DND-41 (cell line): ENCODE results near the gene HAUS6.

Source experiments
- ATAC-seq: fragments of 200-7000 bp; cut with Tn5 transposase; 3 replicates; pipeline ENCODE4 v1.9.1; 2021; ENCODE audit warnings: low read depth; ENCODE audit not compliant: insufficient read depth
- DNase-seq: peaks from one replicate; pipeline ENCODE4 v3.0.0-alpha.2; 2020
- H2AFZ ChIP-seq: 2 replicates; pipeline ENCODE4 v1.6.0; 2012; ENCODE audit warnings: low read depth, low read length
- H3K27ac ChIP-seq: 2 replicates; pipeline ENCODE4 v1.5.1; 2012; ENCODE audit warnings: low read length, inconsistent platforms
- H3K27me3 ChIP-seq: fragments of 200-600 bp; sonication (generic); 2 replicates; pipeline ENCODE4 v1.6.0; 2012; ENCODE audit warnings: low read length, mild to moderate bottlenecking, inconsistent platforms; ENCODE audit not compliant: insufficient read depth, poor library complexity
- H3K36me3 ChIP-seq: 2 replicates; pipeline ENCODE4 v1.5.1; 2012; ENCODE audit warnings: low read length, inconsistent platforms; ENCODE audit not compliant: insufficient read depth
- H3K4me1 ChIP-seq: 2 replicates; pipeline ENCODE4 v1.5.1; 2012; ENCODE audit warnings: mild to moderate bottlenecking, low read length; ENCODE audit not compliant: insufficient read depth
- H3K4me2 ChIP-seq: 2 replicates; pipeline ENCODE4 v1.6.0; 2012; ENCODE audit warnings: mild to moderate bottlenecking, moderate library complexity, low read length, inconsistent platforms; ENCODE audit not compliant: insufficient read depth
- H3K4me3 ChIP-seq, 2 experiments: fragments of 200-600 bp in 1 of 2; shearing (Covaris generic) in 1 of 2; 2 replicates each; pipeline ENCODE4 v1.5.1; 2012 to 2016; ENCODE audit warnings: inconsistent platforms in 2 of 2, low read length in 2 of 2, mild to moderate bottlenecking in 2 of 2, low read depth in 1 of 2, moderate library complexity in 1 of 2
- H3K79me2 ChIP-seq: 2 replicates; pipeline ENCODE4 v1.6.0; 2012; ENCODE audit warnings: low read length, inconsistent platforms; ENCODE audit not compliant: insufficient read depth
- H3K9ac ChIP-seq: 2 replicates; pipeline ENCODE4 v1.6.0; 2012; ENCODE audit warnings: low read depth, mild to moderate bottlenecking, inconsistent platforms, low read length, moderate library complexity
- H3K9me3 ChIP-seq: 2 replicates; pipeline ENCODE4 v1.5.1; 2012; ENCODE audit warnings: low read length, moderate library complexity, mild to moderate bottlenecking, inconsistent platforms; ENCODE audit not compliant: insufficient read depth, severe bottlenecking
- H4K20me1 ChIP-seq: 2 replicates; pipeline ENCODE4 v1.6.0; 2012; ENCODE audit warnings: low read length; ENCODE audit not compliant: insufficient read depth
- EZH2 ChIP-seq: IDR thresholded peaks from 3 replicates; pipeline ENCODE4 v1.6.1; 2012; ENCODE audit warnings: borderline replicate concordance, low read depth, mild to moderate bottlenecking, moderate library complexity, low read length, inconsistent platforms; ENCODE audit not compliant: severe bottlenecking
- TF ChIP-seq, protein P1 (sequence below): IDR thresholded peaks from 2 replicates; pipeline ENCODE4 v1.5.1; 2012; ENCODE audit warnings: borderline replicate concordance, low read length, moderate library complexity, mild to moderate bottlenecking; ENCODE audit not compliant: poor library complexity, severe bottlenecking; ENCODE audit errors: extremely low read depth

Gene HAUS6

DNA sequence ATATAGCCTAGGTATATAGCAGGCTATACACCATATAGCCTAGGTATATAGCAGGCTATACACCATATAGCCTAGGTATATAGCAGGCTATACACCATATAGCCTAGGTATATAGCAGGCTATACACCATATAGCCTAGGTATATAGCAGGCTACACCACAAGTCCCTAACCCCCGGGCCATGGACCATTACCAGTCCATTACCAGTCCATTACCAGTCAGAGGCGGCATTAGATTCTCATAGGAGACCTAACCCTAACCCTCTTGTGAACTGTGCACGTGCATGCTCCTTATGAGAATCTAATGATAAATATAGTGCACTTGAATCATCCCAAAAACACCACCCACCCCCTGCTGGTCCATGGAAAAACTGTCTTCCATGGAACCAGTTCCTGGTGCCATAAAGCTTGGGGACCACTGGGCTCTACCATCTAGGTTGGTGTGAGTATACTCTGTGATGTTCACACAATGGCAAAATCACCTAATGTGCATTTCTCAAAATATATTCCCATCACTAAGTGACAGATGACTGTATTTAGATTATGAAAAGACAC, 19.9 kb upstream of the HAUS6 start:
- no peak for ATAC-seq
- peaks cover 68% of the 10 kb centered on the region for H3K36me3 ChIP-seq
- no peaks in the 10 kb centered on the region for H3K27me3 ChIP-seq
- no peak overlapping the region for H3K9ac ChIP-seq
- H3K79me2 ChIP-seq = peaks cover 17% of the 10 kb centered on the region
- no peaks in the 10 kb centered on the region for H4K20me1 ChIP-seq
- H3K9me3 ChIP-seq = no peaks in the 10 kb centered on the region
- H3K27ac ChIP-seq = no peak overlapping the region
- H3K4me2 ChIP-seq = no peak overlapping the region
- H2AFZ ChIP-seq = no peak overlapping the region
- no peak overlapping the region for H3K4me3 ChIP-seq
- TF ChIP-seq, protein P1, sequence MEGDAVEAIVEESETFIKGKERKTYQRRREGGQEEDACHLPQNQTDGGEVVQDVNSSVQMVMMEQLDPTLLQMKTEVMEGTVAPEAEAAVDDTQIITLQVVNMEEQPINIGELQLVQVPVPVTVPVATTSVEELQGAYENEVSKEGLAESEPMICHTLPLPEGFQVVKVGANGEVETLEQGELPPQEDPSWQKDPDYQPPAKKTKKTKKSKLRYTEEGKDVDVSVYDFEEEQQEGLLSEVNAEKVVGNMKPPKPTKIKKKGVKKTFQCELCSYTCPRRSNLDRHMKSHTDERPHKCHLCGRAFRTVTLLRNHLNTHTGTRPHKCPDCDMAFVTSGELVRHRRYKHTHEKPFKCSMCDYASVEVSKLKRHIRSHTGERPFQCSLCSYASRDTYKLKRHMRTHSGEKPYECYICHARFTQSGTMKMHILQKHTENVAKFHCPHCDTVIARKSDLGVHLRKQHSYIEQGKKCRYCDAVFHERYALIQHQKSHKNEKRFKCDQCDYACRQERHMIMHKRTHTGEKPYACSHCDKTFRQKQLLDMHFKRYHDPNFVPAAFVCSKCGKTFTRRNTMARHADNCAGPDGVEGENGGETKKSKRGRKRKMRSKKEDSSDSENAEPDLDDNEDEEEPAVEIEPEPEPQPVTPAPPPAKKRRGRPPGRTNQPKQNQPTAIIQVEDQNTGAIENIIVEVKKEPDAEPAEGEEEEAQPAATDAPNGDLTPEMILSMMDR = no peak
- TF ChIP-seq EZH2 = no peak
- peaks cover 33% of the 10 kb centered on the region for H3K4me1 ChIP-seq
- DNase-seq = no peak

DNA sequence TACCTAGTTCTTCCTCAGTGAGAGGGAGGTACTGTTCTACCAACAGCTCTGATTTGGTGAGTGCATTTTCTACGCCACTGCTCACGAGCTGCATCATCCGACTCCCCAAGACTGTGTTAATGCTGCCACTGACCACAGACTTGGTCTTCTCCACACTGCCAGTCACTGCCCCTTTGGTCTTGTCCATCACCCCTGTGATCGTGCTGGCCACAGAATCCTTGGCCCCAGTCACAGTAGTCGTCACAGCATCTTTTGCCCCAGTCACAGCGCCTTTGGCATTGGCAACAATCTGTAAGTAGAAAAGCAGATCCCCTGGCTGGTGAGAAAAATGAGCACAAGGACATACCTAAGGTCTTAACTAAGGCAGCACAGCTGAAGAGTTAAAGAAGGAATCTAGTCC, 18.2 kb upstream of the HAUS6 start:
- peaks cover 6% of the 10 kb centered on the region for H3K79me2 ChIP-seq
- peaks cover 19% of the 10 kb centered on the region for H3K4me1 ChIP-seq
- no peaks in the 10 kb centered on the region for H4K20me1 ChIP-seq
- no peak overlapping the region for H3K27ac ChIP-seq
- H2AFZ ChIP-seq = no peak overlapping the region
- no peaks in the 10 kb centered on the region for H3K9me3 ChIP-seq
- H3K9ac ChIP-seq = no peak overlapping the region
- TF ChIP-seq, protein P1 = no peak
- TF ChIP-seq EZH2 = no peak
- no peak overlapping the region for H3K4me2 ChIP-seq
- H3K27me3 ChIP-seq = no peaks in the 10 kb centered on the region
- no peak overlapping the region for H3K4me3 ChIP-seq
- DNase-seq (no peak), ATAC-seq (no peak)
- peaks cover 82% of the 10 kb centered on the region for H3K36me3 ChIP-seq

DNA sequence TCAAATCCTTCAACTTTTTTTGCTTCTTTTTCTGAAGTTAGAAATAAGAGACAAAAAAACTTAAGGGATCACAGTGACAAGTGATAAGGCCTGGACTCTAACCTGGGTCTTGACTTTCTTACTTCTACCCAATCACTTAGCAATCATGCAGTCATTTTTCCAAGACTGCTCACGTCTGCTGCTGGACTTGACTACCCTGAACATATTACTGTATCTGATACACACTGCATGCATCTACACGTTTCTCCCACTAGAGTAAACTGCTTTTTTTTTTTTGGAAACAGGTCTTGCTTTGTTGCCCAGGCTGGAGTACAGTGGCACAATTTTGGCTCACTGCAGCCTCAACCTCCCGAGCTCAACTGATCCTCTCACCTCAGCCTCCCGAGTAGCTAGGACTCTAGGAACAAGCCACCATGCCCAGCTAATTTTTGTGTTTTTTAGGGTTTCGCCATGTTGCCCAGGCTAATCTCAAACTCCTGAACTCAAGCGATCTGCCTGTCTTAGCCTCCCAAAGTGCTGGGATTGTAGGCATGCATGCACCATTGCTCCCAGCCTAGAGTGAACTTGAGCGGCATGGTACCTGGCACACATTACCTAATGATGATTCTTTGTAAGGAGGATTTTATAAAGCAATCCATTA, 17.2 kb upstream of the HAUS6 start:
- no peak overlapping the region for H3K9ac ChIP-seq
- peaks cover 10% of the 10 kb centered on the region for H3K4me1 ChIP-seq

More for the DNA sequence above, 17.2 kb upstream of the HAUS6 start:
- ATAC-seq (no peak), DNase-seq (no peak)
- no peak overlapping the region for H2AFZ ChIP-seq
- peaks cover 80% of the 10 kb centered on the region for H3K36me3 ChIP-seq
- TF ChIP-seq EZH2 = no peak
- TF ChIP-seq, protein P1 = no peak
- no peaks in the 10 kb centered on the region for H3K27me3 ChIP-seq
- no peaks in the 10 kb centered on the region for H3K79me2 ChIP-seq
- no peak overlapping the region for H3K4me3 ChIP-seq
- no peak overlapping the region for H3K4me2 ChIP-seq
- no peaks in the 10 kb centered on the region for H3K9me3 ChIP-seq
- no peak overlapping the region for H3K27ac ChIP-seq
- H4K20me1 ChIP-seq = no peaks in the 10 kb centered on the region
